GM20000 (cell line): ENCODE measurements around the gene TRAF5.

Experiments used
- DNase-seq: peaks from one replicate; pipeline ENCODE4 v3.0.0; 2012; ENCODE audit warnings: low spot score
- CTCF ChIP-seq: IDR thresholded peaks from 2 replicates; pipeline ENCODE4 v1.5.1; 2012; ENCODE audit warnings: mild to moderate bottlenecking, control low read depth; ENCODE audit errors: extremely low read depth, missing control alignments

Gene TRAF5

GRCh38 chr1:211371406-211372105 is 44.9 kb downstream of the TRAF5 start:
- no peak for DNase-seq

GRCh38 chr1:211372463-211372862 is 45.8 kb downstream of the TRAF5 start:
- TF ChIP-seq CTCF: no peak
- DNase-seq: no peak

More at GRCh38 chr1:211371406-211372105, 44.9 kb downstream of the TRAF5 start:
- TF ChIP-seq CTCF: no peak

GRCh38 chr1:211375146-211375818 is 48.6 kb downstream of the TRAF5 start:
- no peak for TF ChIP-seq CTCF
- no peak for DNase-seq

- no peak for DNase-seq
- TF ChIP-seq CTCF: no peak
Observed at GRCh38 chr1:211375949-211376348, 49.3 kb downstream of the TRAF5 start.

- no peak for DNase-seq
Observed at GRCh38 chr1:211376807-211377470, 50.3 kb downstream of the TRAF5 start.

GRCh38 chr1:211377539-211378450 is 51.2 kb downstream of the TRAF5 start:
- no peak for DNase-seq
- no peak for TF ChIP-seq CTCF

More at GRCh38 chr1:211376807-211377470, 50.3 kb downstream of the TRAF5 start:
- TF ChIP-seq CTCF: no peak
